Neural cell (in vitro differentiated cells): ENCODE measurements around the gene DCTD.

Experiments
- RAD21 ChIP-seq: fragments of 450-650 bp; conservative IDR thresholded peaks from 2 replicates; pipeline ENCODE4 v1.6.1; 2014; ENCODE audit warnings: antibody characterized with exemption, mild to moderate bottlenecking, moderate library complexity
- SMC3 ChIP-seq: fragments of 450-650 bp; conservative IDR thresholded peaks from 2 replicates; pipeline ENCODE4 v1.6.1; 2014; ENCODE audit warnings: antibody characterized with exemption, mild to moderate bottlenecking, moderate library complexity; ENCODE audit not compliant: poor library complexity
- TF ChIP-seq, protein P1 (sequence below): fragments of 450-650 bp; IDR thresholded peaks from 2 replicates; pipeline ENCODE4 v1.5.1; 2014; ENCODE audit warnings: antibody characterized with exemption, mild to moderate bottlenecking, moderate library complexity; ENCODE audit not compliant: poor library complexity, severe bottlenecking

DNA sequence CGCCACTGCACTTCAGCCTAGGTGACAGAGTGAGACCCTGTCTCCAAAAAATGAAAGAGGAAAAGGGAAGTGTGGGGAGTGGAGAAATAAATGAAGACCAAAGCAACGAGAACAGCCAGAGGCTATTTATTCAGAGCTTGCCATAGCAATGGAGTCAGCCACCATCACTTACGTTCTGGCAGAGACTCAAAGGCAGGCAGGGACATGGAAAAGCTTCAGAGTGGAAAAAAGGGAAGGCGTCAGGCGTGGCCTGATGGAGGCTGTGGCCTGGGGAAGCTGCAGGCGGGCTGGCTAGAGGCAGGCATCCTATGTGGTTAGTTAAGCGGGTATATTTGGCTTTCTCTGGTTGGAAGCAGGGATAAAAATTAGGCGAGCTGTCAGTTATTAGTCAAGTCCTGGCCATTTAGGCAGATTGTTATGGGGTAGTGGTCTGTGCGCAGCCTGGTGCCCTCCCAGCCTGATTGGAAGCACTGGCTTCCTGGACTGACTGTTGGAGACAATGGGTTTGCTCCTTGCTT, 73.3 kb downstream of the DCTD start:
- TF ChIP-seq SMC3 (no peak), RAD21 (no peak)
- TF ChIP-seq, protein P1, sequence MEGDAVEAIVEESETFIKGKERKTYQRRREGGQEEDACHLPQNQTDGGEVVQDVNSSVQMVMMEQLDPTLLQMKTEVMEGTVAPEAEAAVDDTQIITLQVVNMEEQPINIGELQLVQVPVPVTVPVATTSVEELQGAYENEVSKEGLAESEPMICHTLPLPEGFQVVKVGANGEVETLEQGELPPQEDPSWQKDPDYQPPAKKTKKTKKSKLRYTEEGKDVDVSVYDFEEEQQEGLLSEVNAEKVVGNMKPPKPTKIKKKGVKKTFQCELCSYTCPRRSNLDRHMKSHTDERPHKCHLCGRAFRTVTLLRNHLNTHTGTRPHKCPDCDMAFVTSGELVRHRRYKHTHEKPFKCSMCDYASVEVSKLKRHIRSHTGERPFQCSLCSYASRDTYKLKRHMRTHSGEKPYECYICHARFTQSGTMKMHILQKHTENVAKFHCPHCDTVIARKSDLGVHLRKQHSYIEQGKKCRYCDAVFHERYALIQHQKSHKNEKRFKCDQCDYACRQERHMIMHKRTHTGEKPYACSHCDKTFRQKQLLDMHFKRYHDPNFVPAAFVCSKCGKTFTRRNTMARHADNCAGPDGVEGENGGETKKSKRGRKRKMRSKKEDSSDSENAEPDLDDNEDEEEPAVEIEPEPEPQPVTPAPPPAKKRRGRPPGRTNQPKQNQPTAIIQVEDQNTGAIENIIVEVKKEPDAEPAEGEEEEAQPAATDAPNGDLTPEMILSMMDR: no peak
